ENCODE data around the gene JMJD4.
A peak's percentile ranks its signal among the peaks of the same experiment; 100 is the strongest.

Gene JMJD4

GRCh38 chr1:227768640-227769039, 33.5 kb upstream of the JMJD4 start:
- no peak for DNase-seq

GRCh38 chr1:227768125-227768439, 33.0 kb upstream of the JMJD4 start:
- DNase-seq, result no peak

GRCh38 chr1:227767401-227768124, 32.5 kb upstream of the JMJD4 start:
- no peak for DNase-seq

- DNase-seq, result no peak
These were observed 31.7 kb upstream of the JMJD4 start for GRCh38 chr1:227766653-227767277.

- DNase-seq, result peak; percentile 82
These were observed 31.0 kb upstream of the JMJD4 start for GRCh38 chr1:227766015-227766634.

- no peak for DNase-seq
These were observed 30.3 kb upstream of the JMJD4 start for GRCh38 chr1:227765261-227766014.

- no peak for DNase-seq
These were observed 28.9 kb upstream of the JMJD4 start for GRCh38 chr1:227764019-227764391.

- DNase-seq, result no peak
These were observed 28.3 kb upstream of the JMJD4 start for GRCh38 chr1:227763246-227764018.

- peak; percentile 91 for DNase-seq
These were observed 27.3 kb upstream of the JMJD4 start for GRCh38 chr1:227762231-227762911.

- DNase-seq, result no peak
These were observed 26.6 kb upstream of the JMJD4 start for GRCh38 chr1:227761621-227762230.

- DNase-seq, result no peak
These were observed 25.3 kb upstream of the JMJD4 start for GRCh38 chr1:227760377-227760776.

- no peak for DNase-seq
These were observed 24.5 kb upstream of the JMJD4 start for GRCh38 chr1:227759341-227760300.

GRCh38 chr1:227758366-227758765, 23.3 kb upstream of the JMJD4 start:
- no peak for DNase-seq

- no peak for DNase-seq
These were observed 22.7 kb upstream of the JMJD4 start for GRCh38 chr1:227757781-227758180.

- DNase-seq, result no peak
These were observed 21.3 kb upstream of the JMJD4 start for GRCh38 chr1:227756172-227756959.

- DNase-seq, result no peak
These were observed 19.9 kb upstream of the JMJD4 start for GRCh38 chr1:227754958-227755357.

GRCh38 chr1:227753999-227754711, 19.1 kb upstream of the JMJD4 start:
- no peak for DNase-seq

- DNase-seq, result no peak
These were observed 15.0 kb upstream of the JMJD4 start for GRCh38 chr1:227749916-227750710.

All from CD4-positive, alpha-beta T cell treated with Interleukin-6 for 4 hours (primary cell).